Cardiac muscle cell (in vitro differentiated cells and primary cell): ENCODE measurements around the gene TRIM66. TPM values are rescaled to one million over a fixed set of nuclear protein-coding genes. Genes with fewer than 3 reads are reported as not detected.
A peak's percentile ranks its signal among the peaks of the same experiment; 100 is the strongest.

Experiments
- DNase-seq, 2 donors: peaks; one replicate each; pipeline versions ENCODE4 v3.0.0 to v3.0.0-alpha.2; 2010 to 2017; ENCODE audit warnings: low read depth in 1 of 2, low spot score in 1 of 2
- H3K27ac ChIP-seq: fragments of 200-600 bp; sonication (generic); 2 replicates; pipeline ENCODE4 v1.5.1; 2016
- H3K27me3 ChIP-seq: fragments of 200-600 bp; sonication (generic); 2 replicates; pipeline ENCODE4 v1.6.0; 2016; ENCODE audit warnings: control low read depth
- H3K36me3 ChIP-seq: fragments of 200-600 bp; sonication (generic); 2 replicates; pipeline ENCODE4 v1.5.1; 2016; ENCODE audit warnings: control low read depth
- H3K4me1 ChIP-seq: fragments of 200-600 bp; sonication (generic); 2 replicates; pipeline ENCODE4 v1.8.1; 2017; ENCODE audit warnings: low read depth, mild to moderate bottlenecking, mixed run types
- H3K4me3 ChIP-seq: fragments of 200-600 bp; sonication (generic); 2 replicates; pipeline ENCODE4 v1.5.1; 2016; ENCODE audit warnings: mild to moderate bottlenecking
- H3K9me3 ChIP-seq: fragments of 200-600 bp; sonication (generic); 2 replicates; pipeline ENCODE4 v1.5.1; 2017; ENCODE audit warnings: low read depth, mild to moderate bottlenecking, control low read depth
- polyA plus RNA-seq: library from polyadenylated mRNA; unstranded; fragments of >200 nt; fragmentation: Nextera tagmentation; extraction: Ambion mirVana; gene quantifications from 2 replicates; pipeline ENCODE4 v1.2.1, GENCODE V29; 2016
- total RNA-seq: library from RNA; depleted of rRNA; stranded (reverse); fragments of >200 nt; gene quantifications from 2 replicates; pipeline ENCODE4 v1.2.3, GENCODE V29; 2016
- TF ChIP-seq, protein P1 (sequence below): IDR thresholded peaks from 2 replicates; pipeline ENCODE4 v1.5.1; 2012; ENCODE audit warnings: low read depth, mild to moderate bottlenecking, low read length

The TRIM66 gene
- total and polyA plus RNA-seq, 2 experiments from 2014 or later = 3.9 to 10.9 TPM

DNA sequence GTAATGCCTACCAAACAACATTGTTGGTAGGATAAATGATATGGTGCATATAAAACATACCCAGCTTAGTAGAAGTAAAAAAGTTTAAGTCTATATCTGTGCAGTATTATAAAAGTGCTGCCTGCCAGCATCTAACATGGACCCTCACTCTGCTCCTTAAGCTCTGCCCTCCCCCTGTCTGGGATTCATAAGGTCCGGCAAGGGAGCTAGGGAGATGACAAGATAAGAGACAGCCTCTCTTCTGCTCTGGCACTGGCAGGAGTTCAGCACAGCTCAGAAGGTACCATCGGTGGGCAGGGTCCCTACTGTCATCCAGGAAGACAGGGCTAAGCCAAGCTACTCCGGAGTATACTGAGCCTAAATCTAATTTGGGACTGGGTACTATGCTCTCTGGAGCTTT, 42.8 kb downstream of the TRIM66 start:
- H3K4me3 ChIP-seq = no peak overlapping the region
- H3K27ac ChIP-seq = no peak overlapping the region
- H3K36me3 ChIP-seq = peaks cover 9% of the 10 kb centered on the region
- no peaks in the 10 kb centered on the region for H3K9me3 ChIP-seq
- H3K4me1 ChIP-seq = no peaks in the 10 kb centered on the region
- TF ChIP-seq, protein P1, sequence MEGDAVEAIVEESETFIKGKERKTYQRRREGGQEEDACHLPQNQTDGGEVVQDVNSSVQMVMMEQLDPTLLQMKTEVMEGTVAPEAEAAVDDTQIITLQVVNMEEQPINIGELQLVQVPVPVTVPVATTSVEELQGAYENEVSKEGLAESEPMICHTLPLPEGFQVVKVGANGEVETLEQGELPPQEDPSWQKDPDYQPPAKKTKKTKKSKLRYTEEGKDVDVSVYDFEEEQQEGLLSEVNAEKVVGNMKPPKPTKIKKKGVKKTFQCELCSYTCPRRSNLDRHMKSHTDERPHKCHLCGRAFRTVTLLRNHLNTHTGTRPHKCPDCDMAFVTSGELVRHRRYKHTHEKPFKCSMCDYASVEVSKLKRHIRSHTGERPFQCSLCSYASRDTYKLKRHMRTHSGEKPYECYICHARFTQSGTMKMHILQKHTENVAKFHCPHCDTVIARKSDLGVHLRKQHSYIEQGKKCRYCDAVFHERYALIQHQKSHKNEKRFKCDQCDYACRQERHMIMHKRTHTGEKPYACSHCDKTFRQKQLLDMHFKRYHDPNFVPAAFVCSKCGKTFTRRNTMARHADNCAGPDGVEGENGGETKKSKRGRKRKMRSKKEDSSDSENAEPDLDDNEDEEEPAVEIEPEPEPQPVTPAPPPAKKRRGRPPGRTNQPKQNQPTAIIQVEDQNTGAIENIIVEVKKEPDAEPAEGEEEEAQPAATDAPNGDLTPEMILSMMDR = no peak
- DNase-seq = no peak
- no peaks in the 10 kb centered on the region for H3K27me3 ChIP-seq

DNA sequence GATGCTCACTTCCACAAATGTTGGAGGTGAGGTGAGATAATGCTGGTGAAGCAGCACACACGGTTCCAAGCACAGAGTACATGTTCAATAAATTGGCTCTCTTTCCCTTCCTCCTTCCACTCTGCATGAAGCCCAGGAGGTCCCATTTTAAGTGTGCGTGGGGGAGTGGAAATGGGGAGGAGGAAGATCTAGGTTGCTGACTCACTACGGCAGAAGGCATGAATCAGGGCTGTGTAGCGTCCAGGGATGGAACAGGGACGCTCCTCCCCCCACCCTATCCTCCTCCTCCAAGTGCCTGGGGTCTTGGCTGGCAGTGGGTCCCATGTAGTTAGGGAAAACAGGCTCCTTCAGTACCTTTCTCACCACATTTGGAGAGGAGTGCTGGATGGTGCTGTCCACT, 44.2 kb downstream of the TRIM66 start:
- H3K27me3 ChIP-seq = no peaks in the 10 kb centered on the region
- peaks cover 9% of the 10 kb centered on the region for H3K36me3 ChIP-seq
- no peaks in the 10 kb centered on the region for H3K4me1 ChIP-seq
- H3K27ac ChIP-seq = no peak overlapping the region
- H3K4me3 ChIP-seq = no peak overlapping the region
- DNase-seq = peak in 1 of 2 donors; percentile 47
- H3K9me3 ChIP-seq = no peaks in the 10 kb centered on the region
- TF ChIP-seq, protein P1 = no peak

DNA sequence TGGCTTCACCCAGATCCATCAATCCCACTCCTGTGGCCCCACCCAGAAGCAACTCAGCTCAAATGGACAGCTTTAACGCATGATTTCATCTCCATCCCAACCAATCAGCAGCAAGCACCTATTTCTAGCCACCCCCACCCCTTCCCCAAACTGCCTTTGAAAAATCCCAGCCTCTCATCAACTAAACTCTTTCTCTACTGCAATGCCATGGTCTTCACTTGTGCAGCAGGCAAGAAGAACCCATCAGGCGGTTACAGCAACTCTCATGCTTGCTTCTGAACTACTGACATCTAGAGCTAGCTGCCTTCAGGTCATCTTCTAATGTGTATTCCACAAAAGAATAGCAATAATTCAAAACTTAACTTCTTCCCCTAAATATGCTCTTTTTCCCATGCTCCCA, 46.3 kb downstream of the TRIM66 start:
- no peak for DNase-seq
- no peak overlapping the region for H3K27ac ChIP-seq
- no peaks in the 10 kb centered on the region for H3K4me1 ChIP-seq
- no peaks in the 10 kb centered on the region for H3K27me3 ChIP-seq
- peaks cover 5% of the 10 kb centered on the region for H3K36me3 ChIP-seq
- TF ChIP-seq, protein P1 = no peak
- no peaks in the 10 kb centered on the region for H3K9me3 ChIP-seq
- no peak overlapping the region for H3K4me3 ChIP-seq

DNA sequence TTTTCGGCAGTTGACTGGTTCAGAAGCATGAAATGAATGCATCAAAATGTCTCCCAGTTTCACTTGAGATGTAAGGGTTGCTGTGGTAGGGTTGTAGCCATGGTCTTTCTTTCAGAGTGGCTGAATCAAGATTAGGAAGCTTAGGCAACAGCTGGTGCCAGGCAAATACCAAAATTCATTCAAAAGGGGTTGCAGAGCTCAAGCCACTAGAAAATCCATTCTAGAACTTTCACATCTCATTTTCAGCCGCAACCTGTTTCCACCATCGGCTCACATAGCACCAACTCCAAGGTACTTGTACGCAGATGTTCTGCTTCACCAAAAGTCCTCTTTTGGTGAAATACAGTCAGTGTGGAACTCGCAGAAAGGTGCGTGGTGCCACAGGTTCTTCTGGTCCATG, 48.0 kb downstream of the TRIM66 start:
- H3K36me3 ChIP-seq = no peaks in the 10 kb centered on the region
- no peaks in the 10 kb centered on the region for H3K27me3 ChIP-seq
- DNase-seq = no peak
- TF ChIP-seq, protein P1 = no peak
- H3K9me3 ChIP-seq = no peaks in the 10 kb centered on the region
- H3K27ac ChIP-seq = no peak overlapping the region
- no peaks in the 10 kb centered on the region for H3K4me1 ChIP-seq
- no peak overlapping the region for H3K4me3 ChIP-seq

DNA sequence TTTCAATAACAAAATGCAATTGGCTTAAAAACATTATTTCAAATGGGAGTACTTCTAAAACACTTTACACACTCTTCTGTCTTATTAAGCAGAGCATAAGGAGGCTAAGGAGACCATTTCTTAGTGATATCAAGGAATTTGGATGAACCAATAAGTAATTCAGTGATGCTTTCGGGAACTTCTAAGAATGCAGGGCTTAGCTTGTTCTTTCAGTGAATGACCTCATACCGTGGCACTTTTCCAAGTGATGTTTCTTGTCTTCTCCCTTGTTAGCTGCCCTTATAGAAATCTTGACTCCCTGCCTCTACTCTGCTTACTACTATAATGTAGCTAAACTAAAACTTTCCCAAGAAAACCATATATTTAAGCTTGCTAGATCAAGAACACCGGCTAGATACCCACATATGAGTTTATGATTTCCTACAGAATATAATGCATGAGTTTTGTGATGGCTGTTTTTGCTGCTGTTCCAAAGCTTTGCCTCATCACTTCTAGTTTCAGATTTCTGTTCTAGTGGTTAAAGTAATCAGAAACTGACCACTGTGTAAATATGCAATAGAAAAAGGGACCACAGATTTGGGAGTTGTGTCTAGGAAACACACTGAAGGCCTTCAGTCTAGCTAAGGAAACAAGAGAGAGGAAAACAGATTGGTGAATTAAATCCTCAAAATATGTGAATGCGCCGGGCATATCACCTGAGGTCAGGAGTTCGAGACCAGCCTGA, 50.9 kb downstream of the TRIM66 start:
- H3K36me3 ChIP-seq = no peaks in the 10 kb centered on the region
- H3K27ac ChIP-seq = no peak overlapping the region
- H3K9me3 ChIP-seq = no peaks in the 10 kb centered on the region
- no peaks in the 10 kb centered on the region for H3K27me3 ChIP-seq
- no peak overlapping the region for H3K4me3 ChIP-seq
- DNase-seq = peak in 1 of 2 donors; percentile 77
- no peaks in the 10 kb centered on the region for H3K4me1 ChIP-seq
- TF ChIP-seq, protein P1 = no peak
